Germinal center (tissue), 1 donor: ENCODE measurements around the gene AMN1.
A peak's percentile ranks its signal among the peaks of the same experiment; 100 is the strongest.
"Not testable (repeated sequence)": the region's sequence is repeated elsewhere in the genome, so short reads cannot be mapped to it uniquely, and the experiment has no call there.

Experiments used
- DNase-seq: peaks from one replicate; pipeline ENCODE4 v3.0.0; 2012; ENCODE audit warnings: mixed read lengths, low spot score

Gene AMN1

DNA sequence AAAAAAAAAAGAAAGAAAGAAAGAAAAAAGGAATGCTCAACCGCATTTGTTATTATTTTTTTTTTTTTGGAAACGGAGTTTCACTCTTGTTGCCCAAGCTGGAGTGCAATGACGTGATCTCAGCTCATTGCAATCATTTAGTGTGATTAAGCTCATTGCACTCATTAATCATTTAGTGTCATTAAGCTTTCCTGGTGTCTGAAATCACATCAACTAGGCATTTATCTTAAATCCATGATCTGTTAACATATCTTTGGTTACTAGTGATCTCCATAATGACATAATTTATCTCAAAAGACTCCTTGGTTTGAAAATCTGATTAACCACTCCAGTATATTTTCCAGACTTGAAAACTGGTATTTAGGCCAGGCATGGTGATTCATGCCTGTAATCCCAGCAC is 43.0 kb downstream of the AMN1 start:
- no peak for DNase-seq

DNA sequence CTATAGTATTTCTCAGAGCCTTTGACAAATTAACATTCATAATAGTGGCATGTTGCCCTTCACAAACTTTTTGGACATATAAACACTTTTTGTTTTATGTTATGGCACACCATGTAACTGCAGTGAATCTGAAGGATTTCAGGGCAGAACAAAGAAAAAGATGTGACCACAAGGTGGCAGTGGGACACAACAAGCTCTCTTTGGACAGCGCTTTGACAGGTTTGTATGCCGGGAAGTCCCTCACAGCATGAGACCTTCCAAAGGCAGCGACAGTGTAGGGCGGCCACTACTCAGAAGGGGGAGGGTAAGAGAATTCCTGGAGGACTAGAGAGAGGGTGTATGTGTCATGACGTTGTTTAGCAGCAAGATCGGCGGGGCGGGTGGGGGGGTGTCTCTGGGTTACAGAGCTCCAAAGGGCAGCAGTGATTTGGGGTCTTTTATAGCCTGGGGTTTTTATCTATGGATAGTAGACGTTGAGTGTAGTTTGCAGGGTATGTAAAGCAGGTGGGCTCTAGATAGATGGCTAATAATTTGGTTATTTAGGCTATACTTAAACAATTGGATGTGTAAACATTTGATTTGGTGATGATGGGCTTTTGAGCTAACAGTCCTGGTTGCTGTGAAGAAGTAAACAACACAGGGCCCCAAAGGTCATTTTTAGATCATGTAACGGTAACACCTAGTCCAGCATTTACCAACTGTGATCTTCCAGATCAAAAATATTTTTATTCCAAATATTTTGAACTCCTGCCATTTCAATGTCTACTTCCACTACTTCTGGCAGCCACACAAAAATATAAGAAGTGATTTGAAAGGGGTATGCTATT is 46.5 kb downstream of the AMN1 start:
- DNase-seq: peak; percentile 62

DNA sequence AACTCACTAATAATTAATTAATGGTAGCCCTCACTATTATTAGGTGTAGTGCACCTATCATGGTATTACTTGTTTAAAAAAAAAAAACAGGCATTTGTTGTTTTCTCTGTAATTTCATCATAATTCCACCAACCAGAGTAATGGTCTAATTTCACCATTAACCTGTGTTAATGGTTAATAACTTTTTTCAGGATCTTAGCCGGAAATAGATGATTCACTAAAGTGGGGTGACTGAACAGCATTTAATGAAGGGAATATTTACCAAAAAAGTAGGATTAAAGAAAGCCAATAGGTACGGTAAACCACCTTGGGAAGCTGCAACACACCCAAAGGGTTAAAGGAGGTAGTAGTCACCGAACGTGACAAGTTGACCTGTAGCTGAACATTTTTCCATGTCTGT is 56.3 kb downstream of the AMN1 start:
- no peak for DNase-seq

DNA sequence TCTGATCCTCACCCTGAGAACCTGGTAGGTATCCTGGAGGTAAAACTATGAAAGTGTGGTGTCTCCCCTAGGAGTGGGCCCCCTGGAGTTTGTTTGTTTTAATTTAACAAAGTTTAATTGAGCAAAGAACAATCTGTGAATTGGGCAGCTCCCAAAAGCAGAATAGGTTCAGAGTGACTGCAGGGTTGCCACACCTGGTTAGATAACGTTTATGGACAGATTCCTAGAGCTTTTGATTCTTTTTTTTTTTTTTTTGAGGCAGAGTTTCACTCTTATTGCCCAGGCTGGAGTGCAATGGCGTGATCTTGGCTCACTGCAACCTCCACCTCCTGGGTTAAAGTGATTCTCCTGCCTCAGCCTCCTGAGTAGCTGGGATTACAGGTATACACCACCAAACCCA is 59.2 kb downstream of the AMN1 start:
- DNase-seq: not testable (repeated sequence)

DNA sequence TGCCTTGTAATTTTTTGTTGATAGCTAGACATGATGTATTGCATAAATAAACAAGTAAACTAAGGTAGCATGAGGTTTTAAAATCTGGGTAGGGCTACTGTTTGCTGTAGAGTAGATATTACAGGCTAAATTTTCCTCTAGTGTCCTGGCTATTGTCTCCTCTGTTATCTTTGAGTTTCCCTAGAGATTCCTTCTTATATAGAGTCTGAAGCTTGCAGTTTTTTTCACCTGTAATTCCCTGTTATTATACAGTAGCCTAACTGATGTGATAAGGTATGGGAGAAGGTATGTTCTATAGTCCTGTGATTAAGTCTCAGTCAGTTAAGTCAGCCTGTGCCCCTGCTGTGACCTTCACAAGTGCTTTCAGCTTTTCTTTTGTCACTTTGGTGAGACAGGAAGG is 59.8 kb downstream of the AMN1 start:
- no peak for DNase-seq

DNA sequence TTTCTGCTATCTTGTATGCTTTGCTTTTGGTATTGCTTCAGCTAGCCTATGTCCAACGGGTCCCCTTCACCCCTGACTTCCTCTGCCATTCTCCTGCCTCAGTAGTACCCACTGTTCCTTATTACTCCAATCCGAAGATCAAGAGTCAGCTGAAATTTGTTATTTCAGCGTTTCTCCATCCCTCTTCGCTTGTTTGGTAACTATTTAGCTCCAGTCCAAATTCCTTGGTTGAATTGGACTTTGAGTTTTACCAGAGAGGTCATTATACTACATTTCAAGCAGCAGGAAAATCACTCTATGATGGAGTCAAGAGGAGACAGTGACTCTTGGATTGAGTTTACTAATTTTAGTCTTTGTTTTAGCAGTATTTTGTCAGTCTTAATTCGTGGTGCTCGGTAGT is 64.8 kb downstream of the AMN1 start:
- DNase-seq: no peak

DNA sequence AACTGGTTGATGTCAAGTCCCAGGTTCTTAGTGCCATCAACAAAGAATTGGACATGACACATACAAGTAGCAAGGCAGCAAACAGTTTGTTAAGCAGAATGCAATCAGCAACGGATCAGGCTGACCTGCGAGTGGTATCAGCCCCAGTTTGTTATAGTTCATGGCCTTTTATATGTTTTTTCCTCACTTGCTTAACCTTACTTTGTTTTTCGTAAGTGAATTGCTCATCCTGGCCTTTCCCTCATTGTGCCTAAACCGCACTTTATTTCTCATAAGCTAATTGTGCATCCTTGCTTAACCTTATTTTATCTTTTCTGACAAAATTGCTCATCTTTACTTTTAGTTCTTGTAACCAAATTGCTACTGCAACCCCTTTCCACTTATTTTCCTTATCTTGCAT is 65.2 kb downstream of the AMN1 start:
- no peak for DNase-seq

DNA sequence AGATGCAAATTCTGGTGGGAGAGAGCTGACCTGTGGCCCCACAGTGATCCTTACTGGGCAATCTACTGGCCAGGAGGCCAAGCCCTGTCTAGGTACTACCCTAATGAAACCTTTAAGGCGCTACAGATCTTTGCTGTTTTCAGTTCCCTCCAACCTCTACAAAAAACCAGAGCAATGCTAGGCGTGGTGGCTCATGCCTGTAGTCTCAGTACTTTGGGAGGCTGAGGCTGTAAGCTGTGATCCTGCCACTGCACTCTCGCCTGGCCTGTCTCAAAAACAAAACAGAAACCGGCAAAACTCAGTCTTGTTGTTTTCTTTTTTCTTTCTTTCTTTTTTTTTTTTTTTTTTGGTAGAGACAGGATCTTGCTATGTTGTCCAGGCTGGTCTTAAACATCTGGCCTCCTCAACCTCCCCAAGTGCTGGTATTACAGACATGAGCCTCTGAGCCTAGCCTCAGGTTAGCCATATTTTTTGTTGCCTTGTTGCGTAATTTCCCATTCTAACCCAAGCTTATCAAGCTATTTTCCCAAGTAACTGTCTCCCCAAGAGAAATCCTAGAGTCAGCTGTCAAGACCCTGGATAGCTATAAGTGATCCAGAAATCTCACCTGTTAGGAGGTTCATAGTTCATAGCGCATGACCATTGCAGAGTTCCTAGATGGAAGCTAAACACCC is 66.5 kb downstream of the AMN1 start:
- DNase-seq: no peak

DNA sequence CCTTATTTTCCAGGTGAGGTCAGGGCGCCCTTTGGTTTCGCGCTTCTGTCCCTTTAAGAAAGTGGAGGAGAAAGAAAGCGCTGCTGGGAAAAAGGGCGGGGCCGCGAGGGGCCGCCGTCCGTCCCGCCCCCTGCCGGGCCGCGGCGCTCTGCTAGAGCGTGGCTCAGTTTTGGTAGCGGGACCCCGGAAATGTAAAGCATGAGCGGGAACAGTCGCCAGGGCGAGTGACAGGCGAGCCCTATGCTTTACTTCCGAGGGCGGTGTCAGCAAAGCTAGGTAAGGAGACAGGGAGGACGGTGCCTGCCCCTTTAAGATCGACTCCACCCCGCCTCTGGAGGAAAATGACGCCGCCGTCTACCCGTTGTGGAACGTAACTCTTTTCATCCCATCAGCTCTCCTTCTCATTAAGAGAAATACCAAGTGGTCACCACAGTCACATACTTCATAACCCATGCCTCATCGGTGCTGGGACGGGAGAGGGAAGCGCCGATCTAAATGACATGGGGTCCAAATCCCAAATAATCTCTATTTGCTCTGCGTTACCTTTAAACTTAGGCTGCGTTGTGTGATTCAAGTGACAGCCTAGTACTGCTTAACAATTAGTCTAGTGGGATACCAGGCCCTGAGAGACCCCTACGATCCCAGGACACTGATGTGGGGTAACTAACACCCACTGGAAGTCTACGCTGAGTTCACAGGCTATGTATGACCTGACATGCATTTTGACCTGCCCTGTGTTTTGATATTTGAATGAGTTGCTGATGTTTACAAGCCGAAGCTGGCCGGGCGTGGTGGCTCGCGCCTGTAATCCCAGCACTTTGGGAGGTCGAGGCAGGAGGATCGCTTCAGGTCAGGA is 69.5 kb downstream of the AMN1 start, which contains the start of gene ETFBKMT:
ETFBKMT (plus strand) TSS at position 602 of the 856 bp plus-strand sequence. CDS start 2,266 bp downstream, outside the sequence.
- peak; percentile 92 for DNase-seq

DNA sequence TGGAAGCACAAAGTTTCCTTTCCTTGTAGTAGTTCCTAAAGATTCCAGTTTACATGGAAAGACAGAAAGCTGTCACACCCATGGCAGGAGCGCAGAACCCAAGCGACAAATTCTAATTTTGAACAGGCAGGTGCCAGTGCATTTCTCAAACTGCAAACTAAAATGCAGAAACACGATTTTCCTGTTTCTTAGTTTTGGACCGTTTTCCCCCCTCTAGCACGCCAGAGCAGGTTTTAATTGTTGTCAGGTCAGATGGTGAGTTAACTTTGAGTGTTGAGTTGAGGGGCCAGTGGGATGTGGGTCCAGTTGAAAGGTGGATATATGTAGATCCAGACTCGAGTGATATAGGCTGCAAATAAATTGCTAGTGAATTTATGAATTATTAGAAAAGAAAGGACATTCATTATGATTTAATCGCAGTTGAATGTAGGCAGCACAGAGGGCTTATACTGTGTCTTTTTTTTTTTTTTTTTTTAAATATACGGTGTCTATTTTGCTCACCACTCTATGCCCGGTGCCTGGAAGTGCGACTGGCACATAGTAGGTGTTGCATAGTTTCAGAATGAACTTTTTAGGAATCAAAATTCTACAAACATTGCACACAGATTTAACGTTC is 70.2 kb downstream of the AMN1 start:
- no peak for DNase-seq

DNA sequence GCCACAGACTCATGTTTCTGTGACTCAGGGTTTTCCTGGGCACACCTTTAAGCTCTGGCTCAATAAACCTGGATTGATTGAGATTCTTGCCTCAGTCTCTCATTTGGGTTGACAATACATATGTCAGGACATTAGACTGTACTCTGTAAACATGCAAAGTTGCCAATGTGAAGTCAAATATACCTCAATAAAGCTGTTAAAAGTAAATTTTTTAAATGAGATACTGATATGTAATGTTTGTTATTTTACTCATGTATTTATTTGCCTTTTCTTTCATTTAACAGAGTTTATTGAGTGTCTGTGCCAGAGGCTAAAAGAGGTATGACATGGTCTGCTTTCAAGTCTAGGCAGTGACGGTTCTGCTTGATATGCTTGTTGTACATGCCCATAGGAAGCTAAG is 73.0 kb downstream of the AMN1 start:
- no peak for DNase-seq

DNA sequence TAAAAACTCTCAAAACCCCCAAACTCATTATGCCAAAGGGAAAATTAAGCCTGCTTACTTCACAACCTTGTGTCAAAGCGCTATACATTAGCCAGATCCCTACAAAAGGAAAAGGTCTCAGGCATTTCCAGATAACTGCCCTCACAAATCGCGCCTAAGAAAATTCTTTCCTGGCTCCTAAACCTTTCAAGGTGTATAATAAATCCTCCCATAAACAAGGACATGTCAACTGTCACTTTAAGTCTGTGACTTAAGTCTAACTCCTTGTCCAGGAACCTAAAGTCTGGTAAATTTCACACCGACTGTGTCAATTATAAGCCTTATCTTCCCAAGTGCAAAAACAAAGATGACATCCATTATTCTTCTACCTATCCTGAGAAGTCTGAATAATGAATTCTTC is 73.6 kb downstream of the AMN1 start:
- no peak for DNase-seq

DNA sequence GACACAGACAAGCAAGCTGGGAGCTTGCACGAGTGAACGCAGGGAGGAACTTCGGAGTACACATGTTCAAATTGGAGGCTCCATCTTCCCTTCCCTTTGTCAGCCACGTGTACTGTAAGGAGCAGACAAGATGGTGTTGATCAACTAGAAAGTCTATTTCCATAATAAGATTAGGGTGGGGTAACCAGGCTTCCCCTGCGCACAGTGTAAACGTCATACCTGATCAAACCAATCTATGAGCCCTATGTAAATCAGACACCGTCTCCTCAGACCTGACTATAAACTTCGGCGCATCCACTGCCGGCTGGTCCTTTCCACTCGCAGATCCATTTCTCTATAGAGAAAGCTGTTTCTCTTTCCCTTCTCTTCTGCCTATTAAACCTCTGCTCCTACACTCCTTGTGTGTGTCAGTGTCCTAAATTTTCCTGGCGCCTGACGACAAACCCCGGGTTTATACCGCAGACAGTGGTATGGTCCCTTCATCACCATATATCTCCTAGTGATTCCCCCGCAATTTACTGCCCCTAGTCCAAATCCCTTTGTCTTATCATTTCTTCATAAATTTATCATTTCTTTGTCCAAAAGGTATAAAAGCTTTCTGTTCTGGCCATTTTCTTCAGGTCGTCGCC is 76.8 kb downstream of the AMN1 start:
- no peak for DNase-seq

DNA sequence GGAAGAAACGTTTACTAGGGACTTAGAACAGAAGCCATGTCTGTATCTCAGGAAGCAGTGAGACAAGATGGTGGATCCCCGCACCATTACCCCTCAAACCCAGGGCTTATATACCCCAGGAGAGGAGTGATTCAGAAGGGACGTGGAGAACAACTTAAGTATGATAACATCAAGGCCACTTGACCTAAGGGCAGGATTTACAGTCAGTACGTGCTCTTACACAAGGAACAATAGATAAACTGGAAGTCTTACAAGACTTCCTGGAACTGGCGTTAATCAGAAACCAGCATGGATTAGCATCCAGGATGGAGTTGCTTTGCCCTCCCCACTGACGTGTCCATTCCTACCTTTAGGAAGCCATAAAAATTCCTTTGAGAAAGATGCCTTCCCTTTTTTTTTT is 77.9 kb downstream of the AMN1 start:
- DNase-seq: no peak

DNA sequence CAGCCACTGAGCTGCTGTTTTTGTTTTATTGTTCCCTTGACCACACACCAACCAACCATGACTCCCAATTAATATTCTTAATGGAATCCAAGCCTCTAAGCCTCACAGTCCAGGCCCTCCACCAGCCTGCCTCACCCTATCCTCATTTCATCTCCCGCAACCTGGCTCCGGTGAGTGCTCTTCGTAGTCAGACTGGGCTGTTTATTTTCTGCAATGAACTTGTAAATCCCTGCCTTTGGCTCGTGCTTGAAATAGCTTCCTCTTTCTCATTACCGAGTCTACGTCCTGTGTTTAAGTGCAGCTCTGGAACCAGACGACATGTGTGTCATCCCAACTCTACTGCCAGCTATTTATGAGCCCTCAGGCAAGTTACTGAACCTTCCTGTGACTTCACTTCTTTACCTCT is 81.7 kb downstream of the AMN1 start:
- no peak for DNase-seq

DNA sequence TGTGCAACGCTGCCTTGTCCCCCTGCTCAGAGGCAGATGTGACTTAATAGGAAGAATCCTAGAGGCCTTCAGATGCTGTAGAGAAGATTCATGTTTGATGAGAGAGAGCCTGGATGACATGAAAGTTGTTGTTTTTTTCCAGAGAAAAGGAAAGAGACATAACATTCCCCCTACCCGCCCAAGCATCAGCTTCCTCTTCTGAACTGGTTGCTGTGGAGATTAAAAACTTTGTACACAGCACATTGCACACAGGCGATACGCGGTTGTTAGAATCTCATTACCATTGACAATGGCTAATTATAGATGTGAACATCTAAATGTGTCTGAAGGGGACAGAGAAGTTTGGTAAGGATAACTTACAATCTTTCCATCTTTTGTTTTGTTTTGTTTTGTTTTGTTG is 82.9 kb downstream of the AMN1 start:
- no peak for DNase-seq

DNA sequence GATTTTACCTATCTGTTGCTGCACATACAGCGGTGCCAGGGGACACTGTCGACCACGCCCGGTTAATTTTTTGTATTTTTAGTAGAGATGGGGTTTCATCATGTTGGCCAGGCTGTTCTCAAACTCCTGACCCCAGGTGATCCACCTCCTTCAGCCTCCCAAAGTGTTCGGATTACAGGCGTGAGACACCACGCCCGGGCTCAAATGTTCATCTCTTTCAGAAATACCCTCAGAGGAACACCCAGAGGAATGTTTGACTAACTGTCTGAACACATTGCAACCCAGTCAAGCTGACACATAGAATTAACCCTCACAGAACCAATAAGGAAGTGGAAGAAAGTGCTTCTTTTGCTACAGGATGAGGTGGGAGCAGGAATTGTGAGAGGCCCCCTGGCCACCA is 84.3 kb downstream of the AMN1 start:
- no peak for DNase-seq

DNA sequence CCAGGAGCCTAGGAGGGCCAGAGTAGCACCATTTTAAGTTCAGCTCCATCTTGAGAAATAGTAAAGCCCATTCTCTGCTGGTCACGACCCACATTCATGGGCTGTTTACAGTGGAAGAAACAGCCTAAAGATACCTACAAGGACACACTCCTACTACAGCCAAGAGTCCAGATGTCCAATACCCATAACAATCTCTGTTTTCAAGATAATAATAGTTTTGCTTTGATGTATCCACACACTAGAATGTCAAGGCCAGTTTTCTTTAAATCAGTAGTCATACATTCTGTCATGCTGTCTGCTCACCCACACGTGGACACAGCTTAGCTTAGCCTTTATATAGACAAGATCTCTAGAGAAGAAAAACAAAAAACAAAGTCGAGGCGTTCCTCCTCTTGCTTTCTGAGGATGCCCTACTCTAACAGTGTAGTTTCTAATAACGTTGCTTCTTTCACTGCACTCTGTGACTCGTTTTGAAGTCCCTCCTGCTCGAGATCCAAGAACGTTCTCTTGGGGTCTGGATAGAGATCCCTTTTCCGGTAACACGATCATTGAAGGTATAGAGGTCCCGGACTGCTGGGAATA is 87.2 kb downstream of the AMN1 start:
- DNase-seq: no peak

DNA sequence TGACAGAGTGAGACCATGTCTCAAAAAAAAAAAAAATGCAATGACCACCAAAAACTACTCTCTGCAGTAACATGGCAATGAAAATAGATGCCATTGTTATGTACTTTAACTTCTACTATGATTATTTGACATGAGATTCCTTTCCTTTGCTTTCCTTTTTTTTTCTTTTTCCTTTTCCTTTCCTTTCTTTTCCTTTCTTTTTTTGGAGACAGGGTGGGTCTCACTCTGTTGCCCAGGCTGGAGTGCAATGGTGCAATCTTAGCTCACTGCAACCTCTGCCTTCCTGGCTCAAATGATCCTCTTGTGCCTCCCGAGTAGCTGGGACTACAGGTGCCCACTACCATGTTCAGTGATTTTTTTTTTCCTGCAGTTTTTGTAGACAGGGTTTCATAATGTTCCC is 94.2 kb downstream of the AMN1 start:
- DNase-seq: no peak

DNA sequence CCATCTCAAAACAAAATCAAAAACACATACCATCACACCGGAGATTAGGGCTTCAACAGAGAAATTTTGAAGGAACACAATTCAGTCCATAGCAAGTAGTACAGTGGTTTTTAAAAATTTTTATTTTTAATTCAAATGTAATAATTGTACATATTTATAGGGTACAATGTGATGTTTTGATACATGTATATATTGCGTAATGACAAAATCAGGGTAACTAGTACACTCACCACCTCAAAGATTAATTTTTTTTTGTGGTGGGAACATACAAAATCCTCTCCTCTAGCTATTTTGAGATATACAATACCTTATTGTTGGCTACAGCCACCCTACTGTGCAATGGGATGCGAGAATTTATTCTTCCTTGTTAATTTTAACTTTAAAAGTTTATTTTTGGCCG is 95.4 kb downstream of the AMN1 start:
- no peak for DNase-seq

DNA sequence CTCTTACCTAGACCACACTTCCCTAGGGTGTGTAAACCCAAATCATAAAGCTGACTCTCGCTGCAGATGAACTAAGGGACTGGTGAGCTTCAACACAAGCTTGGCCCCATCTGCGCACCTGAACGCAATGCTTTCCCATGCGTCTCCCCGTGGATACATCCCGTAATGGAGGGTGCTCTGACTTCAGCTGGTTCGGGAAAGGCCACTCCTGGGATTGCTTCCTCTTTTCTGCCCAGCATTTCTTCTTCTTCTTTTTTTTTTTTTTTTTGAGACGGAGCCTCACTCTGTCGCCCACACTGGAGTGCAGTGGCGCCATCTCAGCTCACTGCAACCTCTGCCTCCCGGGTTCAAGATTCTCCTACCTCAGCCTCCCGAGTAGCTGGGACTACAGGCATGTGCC is 97.0 kb downstream of the AMN1 start:
- no peak for DNase-seq
